ENCODE results near the gene TBC1D5. TPM values are rescaled to one million over a fixed set of nuclear protein-coding genes. Genes with fewer than 3 reads are reported as not detected.

Gene TBC1D5
- total RNA-seq, 4 donors from 2014 or later, result 21.3 to 86.4 (median 48.1) TPM

DNA sequence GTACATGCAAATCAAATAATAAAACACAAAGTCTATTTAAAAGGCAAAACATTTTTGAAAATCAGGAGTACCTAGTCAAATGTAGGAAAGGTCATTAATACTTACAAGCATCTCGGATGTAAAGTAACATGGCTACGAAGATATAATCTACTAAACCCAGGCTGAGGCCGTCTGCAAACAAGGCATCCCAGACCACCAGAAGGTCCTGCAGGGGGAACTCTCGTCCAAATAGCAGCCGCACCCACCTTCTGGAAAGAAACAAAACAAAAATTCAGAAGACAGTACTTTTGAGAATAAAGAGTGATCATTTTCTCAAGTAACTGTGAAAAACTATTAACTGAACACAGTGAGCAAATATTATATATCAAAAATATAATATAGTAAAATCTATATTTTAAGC is 434.5 kb downstream of the TBC1D5 start:
- H3K27me3 ChIP-seq, result no peaks in the 10 kb centered on the region
- H3K4me3 ChIP-seq, result no peak overlapping the region
- in situ Hi-C loops (cut with MboI; ENCODE audit: low pct_ligation_motif_present in 1 of 4, low pct_unique_long_range_greater_than_20kb in 1 of 4, low sequenced_read_pairs in 3 of 4) (no loop called here), intact Hi-C loops (cut with DNase I; ENCODE audit: low total_unique reads) (no loop called here)
- no peaks in the 10 kb centered on the region for H3K4me1 ChIP-seq
- H3K9me3 ChIP-seq, result no peaks in the 10 kb centered on the region
- no peak overlapping the region for H3K27ac ChIP-seq
- DNase-seq, result no peak
- no peaks in the 10 kb centered on the region for H3K36me3 ChIP-seq
- no peak for TF ChIP-seq POLR2AphosphoS5 (IDR thresholded peaks at IDR 0.05)
- TF ChIP-seq, protein P1, sequence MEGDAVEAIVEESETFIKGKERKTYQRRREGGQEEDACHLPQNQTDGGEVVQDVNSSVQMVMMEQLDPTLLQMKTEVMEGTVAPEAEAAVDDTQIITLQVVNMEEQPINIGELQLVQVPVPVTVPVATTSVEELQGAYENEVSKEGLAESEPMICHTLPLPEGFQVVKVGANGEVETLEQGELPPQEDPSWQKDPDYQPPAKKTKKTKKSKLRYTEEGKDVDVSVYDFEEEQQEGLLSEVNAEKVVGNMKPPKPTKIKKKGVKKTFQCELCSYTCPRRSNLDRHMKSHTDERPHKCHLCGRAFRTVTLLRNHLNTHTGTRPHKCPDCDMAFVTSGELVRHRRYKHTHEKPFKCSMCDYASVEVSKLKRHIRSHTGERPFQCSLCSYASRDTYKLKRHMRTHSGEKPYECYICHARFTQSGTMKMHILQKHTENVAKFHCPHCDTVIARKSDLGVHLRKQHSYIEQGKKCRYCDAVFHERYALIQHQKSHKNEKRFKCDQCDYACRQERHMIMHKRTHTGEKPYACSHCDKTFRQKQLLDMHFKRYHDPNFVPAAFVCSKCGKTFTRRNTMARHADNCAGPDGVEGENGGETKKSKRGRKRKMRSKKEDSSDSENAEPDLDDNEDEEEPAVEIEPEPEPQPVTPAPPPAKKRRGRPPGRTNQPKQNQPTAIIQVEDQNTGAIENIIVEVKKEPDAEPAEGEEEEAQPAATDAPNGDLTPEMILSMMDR (IDR thresholded peaks at IDR 0.05), result no peak
- no peak for TF ChIP-seq POLR2A (IDR thresholded peaks at IDR 0.05)
- no peak for TF ChIP-seq EP300 (IDR thresholded peaks at IDR 0.05; ENCODE audit: low read depth)
- WGBS, 2 donors (ENCODE audit: low coverage in 1 of 2), result 90% methylated on average over 5 of the region's 5 CpGs

GRCh38 chr3:17307482-17307881 is 434.9 kb downstream of the TBC1D5 start:
- H3K4me3 ChIP-seq, result no peak overlapping the region
- no peak overlapping the region for H3K27ac ChIP-seq
- 89 to 100% methylated on average over 1 of the region's 1 CpG for WGBS, 2 donors (ENCODE audit: low coverage in 1 of 2)
- no peaks in the 10 kb centered on the region for H3K36me3 ChIP-seq
- DNase-seq, result no peak
- no peaks in the 10 kb centered on the region for H3K27me3 ChIP-seq
- no peaks in the 10 kb centered on the region for H3K4me1 ChIP-seq
- H3K9me3 ChIP-seq, result no peaks in the 10 kb centered on the region
- in situ Hi-C loops (cut with MboI; ENCODE audit: low pct_ligation_motif_present in 1 of 4, low pct_unique_long_range_greater_than_20kb in 1 of 4, low sequenced_read_pairs in 3 of 4), result no loop called here
- TF ChIP-seq, protein P1 (IDR thresholded peaks at IDR 0.05), result no peak
- TF ChIP-seq POLR2A (IDR thresholded peaks at IDR 0.05), result no peak
- TF ChIP-seq EP300 (IDR thresholded peaks at IDR 0.05; ENCODE audit: low read depth), result no peak
- TF ChIP-seq POLR2AphosphoS5 (IDR thresholded peaks at IDR 0.05), result no peak
- intact Hi-C loops (cut with DNase I; ENCODE audit: low total_unique reads), result no loop called here

DNA sequence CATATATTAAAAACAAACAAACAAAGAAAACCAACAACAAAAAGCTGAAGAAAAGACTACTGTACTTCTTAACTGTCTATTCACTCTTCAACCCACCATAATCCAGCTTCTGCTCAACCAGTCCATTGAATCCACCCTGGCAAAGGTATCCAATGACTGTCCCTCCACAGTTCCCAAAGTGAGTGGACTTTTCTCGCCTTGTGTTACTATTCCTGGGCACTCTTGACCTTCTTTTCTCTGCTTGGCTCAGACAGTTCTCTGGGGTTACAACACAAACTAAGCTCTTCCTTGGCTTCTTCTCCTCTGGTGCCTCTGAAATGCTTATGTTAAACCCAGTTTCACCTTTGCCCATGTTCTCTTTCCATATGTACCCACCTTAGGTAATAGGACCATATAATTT is 437.5 kb downstream of the TBC1D5 start:
- in situ Hi-C loops (cut with MboI; ENCODE audit: low pct_ligation_motif_present in 1 of 4, low pct_unique_long_range_greater_than_20kb in 1 of 4, low sequenced_read_pairs in 3 of 4), result no loop called here
- intact Hi-C loops (cut with DNase I; ENCODE audit: low total_unique reads), result no loop called here
- no peaks in the 10 kb centered on the region for H3K36me3 ChIP-seq
- no peaks in the 10 kb centered on the region for H3K27me3 ChIP-seq
- H3K4me3 ChIP-seq, result no peak overlapping the region
- no peak for DNase-seq
- TF ChIP-seq POLR2AphosphoS5 (IDR thresholded peaks at IDR 0.05), result no peak
- peaks cover 0 to 6% (median 2%) of the 10 kb centered on the region in 4 donors for H3K4me1 ChIP-seq
- no peaks in the 10 kb centered on the region for H3K9me3 ChIP-seq
- no peak overlapping the region for H3K27ac ChIP-seq
- WGBS, 2 donors (ENCODE audit: low coverage in 1 of 2), result 40 to 79% methylated on average over 1 of the region's 1 CpG

GRCh38 chr3:17302774-17303173 is 439.7 kb downstream of the TBC1D5 start:
- in situ Hi-C loops (cut with MboI; ENCODE audit: low pct_ligation_motif_present in 1 of 4, low pct_unique_long_range_greater_than_20kb in 1 of 4, low sequenced_read_pairs in 3 of 4), result no loop called here
- Histone ChIP-seq H3K9me3 (no peaks in the 10 kb centered on the region), H3K4me1 (peaks cover 0 to 6% (median 2%) of the 10 kb centered on the region in 4 donors), H3K27me3 (no peaks in the 10 kb centered on the region), H3K27ac (no peak overlapping the region), H3K4me3 (no peak overlapping the region), H3K36me3 (no peaks in the 10 kb centered on the region)
- TF ChIP-seq POLR2AphosphoS5 (IDR thresholded peaks at IDR 0.05) (no peak), EP300 (IDR thresholded peaks at IDR 0.05; ENCODE audit: low read depth) (no peak), POLR2A (IDR thresholded peaks at IDR 0.05) (no peak)
- TF ChIP-seq, protein P1 (IDR thresholded peaks at IDR 0.05), result no peak
- no peak for DNase-seq
- intact Hi-C loops (cut with DNase I; ENCODE audit: low total_unique reads), result no loop called here

GRCh38 chr3:17302170-17302569 is 440.3 kb downstream of the TBC1D5 start:
- no peak overlapping the region for H3K27ac ChIP-seq
- intact Hi-C loops (cut with DNase I; ENCODE audit: low total_unique reads), result no loop called here

More at GRCh38 chr3:17302170-17302569, 440.3 kb downstream of the TBC1D5 start:
- Histone ChIP-seq H3K27me3 (no peaks in the 10 kb centered on the region), H3K4me3 (no peak overlapping the region), H3K9me3 (no peaks in the 10 kb centered on the region), H3K4me1 (peaks cover 0 to 6% (median 2%) of the 10 kb centered on the region in 4 donors), H3K36me3 (no peaks in the 10 kb centered on the region)
- no peak for DNase-seq
- WGBS, 2 donors (ENCODE audit: low coverage in 1 of 2), result 72 to 89% methylated on average over 2 of the region's 2 CpGs
- TF ChIP-seq, protein P1 (IDR thresholded peaks at IDR 0.05), result no peak
- TF ChIP-seq EP300 (IDR thresholded peaks at IDR 0.05; ENCODE audit: low read depth), result no peak
- no peak for TF ChIP-seq POLR2A (IDR thresholded peaks at IDR 0.05)
- no peak for TF ChIP-seq POLR2AphosphoS5 (IDR thresholded peaks at IDR 0.05)
- in situ Hi-C loops (cut with MboI; ENCODE audit: low pct_ligation_motif_present in 1 of 4, low pct_unique_long_range_greater_than_20kb in 1 of 4, low sequenced_read_pairs in 3 of 4), result no loop called here
